ENCODE data around the gene FBXO24.

GRCh38 chr7:100595188-100595587 is 9.1 kb downstream of the FBXO24 start:
- TF ChIP-seq CTCF (IDR thresholded peaks at IDR 0.05; ENCODE audit: poor library complexity) (no peak), EZH2 (IDR thresholded peaks at IDR 0.05; ENCODE audit: borderline replicate concordance) (no peak)

Measured in hepatocyte (in vitro differentiated cells).